ENCODE data around the gene RPL32.
A peak's percentile ranks its signal among the peaks of the same experiment; 100 is the strongest.
"Not testable (repeated sequence)": the region's sequence is repeated elsewhere in the genome, so short reads cannot be mapped to it uniquely, and the experiment has no call there.

The RPL32 gene

GRCh38 chr3:12868039-12869034 is 27.0 kb upstream of the RPL32 start:
- DNase-seq = peak; percentile 27

DNA sequence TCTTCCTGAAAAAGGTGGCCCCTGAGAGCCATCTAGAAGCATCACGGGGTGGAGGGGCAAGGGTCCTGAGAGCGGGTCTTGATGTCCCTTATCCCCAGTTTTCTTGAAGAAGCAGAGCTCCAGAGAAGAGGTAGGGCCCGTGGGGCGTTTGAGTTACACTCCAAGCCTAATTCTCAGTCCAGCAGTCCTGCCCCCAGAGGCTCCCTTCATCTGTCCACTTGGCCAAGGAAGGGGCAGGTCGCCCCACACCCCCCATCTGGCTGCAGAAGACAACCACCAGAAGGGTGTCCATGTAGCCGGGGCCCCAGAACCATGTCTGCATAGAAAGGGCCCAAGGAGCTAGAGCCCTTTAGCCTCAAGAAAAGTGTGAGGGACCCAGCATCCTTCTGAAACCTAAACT is 25.5 kb upstream of the RPL32 start:
- no peak for DNase-seq

- DNase-seq = no peak
Measured at GRCh38 chr3:12865271-12865670, 23.9 kb upstream of the RPL32 start.

DNA sequence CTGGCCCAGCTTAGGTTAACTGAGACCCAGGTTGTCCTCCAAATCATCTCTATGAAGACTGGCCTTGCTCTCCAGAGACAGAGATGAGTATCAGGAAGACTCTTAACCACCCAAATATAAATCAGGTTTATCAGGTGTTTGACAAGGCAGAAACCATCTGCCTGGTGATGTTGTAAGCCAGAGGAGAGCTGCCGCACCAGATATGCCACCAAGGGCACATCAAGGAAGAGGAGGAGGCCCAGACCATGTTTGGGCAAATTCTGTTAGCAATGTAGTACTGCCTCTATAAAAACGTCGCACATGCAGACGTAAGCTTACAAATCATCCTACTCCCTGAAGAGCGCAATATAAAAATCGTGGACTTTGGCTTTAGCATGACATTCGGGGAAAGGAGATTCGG is 21.0 kb upstream of the RPL32 start:
- DNase-seq = no peak

GRCh38 chr3:12861611-12862010 is 20.2 kb upstream of the RPL32 start:
- DNase-seq = no peak

DNA sequence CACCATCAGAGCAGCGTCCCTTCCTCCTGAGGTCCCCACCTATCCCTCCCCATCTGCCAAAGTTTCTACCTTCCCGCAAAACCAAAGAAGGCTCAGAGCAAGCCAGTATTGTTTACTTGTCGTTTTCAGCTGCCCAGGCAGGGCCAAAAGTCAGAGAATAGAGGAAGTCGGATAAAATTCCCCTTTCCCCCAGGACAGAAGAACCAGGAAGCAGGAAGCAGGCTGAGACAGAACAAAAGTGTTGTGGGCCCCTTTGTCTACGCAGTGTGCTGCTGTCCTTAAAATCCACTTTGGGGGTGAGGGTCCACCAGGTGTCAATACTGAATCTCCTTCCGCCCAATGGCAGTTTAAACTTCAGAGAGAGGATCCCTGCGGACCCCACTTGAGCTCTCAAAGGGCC is 18.5 kb upstream of the RPL32 start:
- DNase-seq = no peak

DNA sequence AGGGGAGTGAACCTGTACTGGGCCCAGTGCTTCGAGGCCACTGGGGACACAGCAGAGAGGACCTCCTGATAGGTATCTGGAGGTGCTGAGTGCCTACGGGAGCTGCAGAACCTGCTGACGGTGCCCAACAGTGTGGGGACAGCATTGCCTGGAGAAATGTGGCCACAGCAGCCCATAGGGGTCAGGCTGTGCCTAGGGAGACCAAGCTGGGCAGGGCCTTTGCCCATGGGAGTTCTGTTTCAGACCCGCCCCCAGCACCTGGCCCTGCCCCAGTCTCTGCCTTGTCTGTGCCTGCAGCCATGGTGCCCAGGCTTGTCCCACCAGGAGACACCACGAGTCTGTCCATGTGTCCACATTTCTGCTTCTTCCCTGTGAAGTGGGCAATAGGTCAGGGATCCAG is 15.3 kb upstream of the RPL32 start:
- no peak for DNase-seq

DNA sequence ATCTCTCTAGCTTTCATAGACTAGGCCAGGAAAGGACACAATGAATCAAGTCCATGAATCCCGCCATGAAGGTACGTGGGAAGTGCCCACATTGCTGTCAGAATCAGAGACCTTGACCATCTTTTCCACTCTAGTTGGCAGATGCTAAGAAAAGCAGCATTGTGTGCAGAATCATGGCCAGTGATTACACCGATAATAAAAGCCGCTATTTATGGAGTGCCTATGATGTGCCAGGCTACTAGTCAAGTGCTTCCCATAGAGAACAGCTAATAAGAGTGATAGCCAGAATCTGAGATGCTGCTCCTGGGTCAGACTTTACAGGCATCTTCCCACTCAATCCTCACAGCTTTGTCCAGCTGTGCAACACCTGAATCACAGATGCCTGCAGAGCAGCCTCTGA is 13.2 kb upstream of the RPL32 start:
- no peak for DNase-seq

DNA sequence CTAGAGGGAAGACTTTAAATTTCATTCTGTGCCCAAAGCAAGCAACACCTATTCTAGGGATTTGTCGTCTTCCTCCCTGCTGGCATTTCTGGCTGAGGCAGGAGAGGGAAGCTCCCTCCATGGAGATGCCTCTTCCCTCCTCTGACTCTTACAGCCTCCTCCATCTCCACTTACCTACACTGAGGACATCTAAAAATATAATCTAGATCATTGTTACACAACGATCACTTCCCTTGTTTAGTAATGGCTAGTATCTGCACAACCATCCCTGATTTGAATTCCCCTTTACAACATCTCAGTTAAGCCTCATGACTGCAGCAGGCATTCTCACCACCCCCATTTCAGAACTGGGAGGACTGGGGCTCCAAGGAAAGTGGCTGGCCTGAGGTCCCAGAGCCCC is 12.5 kb upstream of the RPL32 start:
- DNase-seq = not testable (repeated sequence)

DNA sequence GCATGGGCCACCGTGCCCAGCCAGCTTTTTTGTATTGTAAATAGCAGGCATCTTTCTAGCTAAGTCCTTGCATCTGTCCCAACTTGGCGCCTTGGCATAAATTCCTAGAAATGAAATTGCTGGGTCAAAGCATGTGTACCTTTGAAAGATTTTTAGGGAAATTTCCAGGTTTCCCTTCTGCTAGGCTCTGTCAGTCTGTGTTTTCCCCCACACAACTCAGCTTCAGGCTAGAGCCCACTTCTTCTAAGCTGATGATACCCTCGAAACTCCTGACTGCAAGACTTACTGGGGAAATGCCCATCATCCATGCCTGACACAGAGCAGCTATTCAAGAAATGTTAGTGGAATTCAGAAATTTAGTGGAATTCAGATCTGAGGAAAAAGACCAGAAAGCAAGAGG is 10.8 kb upstream of the RPL32 start:
- no peak for DNase-seq

DNA sequence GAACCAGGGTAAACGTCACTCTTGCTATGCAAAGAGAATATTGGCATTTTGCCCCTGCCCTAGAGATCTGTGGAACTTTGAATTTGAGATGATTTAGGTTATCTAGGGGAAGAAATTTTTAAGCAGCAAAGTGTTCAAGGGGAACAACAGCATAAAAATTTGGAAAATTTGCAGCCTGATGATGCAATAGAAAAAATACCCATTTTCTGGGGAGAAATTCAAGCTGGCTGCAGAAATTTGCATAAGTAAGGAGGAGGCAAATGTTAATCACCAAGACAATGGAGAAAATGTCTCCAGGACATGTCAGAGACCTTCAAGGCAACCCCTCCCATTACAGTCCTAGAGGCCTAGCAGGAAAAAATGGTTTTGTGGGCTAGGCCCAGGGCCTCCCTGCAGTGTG is 4.4 kb upstream of the RPL32 start:
- DNase-seq = no peak

GRCh38 chr3:12842469-12842868 is 1.1 kb upstream of the RPL32 start:
- no peak for DNase-seq

- no peak for DNase-seq
Measured at GRCh38 chr3:12841970-12842328, 584 bp upstream of the RPL32 start.

DNA sequence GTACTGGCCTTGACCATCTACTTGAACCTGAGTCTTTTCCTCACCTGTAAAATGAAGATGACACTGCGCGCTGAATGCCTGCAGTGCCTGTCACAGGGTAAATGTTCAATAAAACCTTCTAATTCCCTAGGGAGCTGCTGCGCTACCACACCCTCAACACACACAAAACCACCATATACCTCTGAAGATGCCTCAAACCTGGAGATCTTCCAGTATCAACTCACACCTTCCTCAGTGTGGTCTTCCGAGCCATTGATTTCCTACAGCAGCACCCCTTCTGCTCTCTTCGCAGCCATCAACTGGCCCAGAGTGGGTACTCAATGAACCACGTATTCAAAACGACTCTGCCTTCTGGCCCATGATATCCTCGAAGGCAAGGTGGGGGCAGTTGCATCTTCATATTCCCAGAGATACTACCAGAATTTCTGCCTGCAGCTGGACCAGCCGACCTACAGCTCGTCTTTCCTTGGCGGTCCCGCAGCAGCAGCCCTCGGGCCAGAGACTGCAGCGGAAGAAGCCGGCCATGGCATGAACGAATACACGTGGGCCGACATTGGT is 695 bp downstream of the RPL32 start:
- no peak for DNase-seq

- not testable (repeated sequence) for DNase-seq
Measured at GRCh38 chr3:12840148-12840547, 1.2 kb downstream of the RPL32 start.

DNA sequence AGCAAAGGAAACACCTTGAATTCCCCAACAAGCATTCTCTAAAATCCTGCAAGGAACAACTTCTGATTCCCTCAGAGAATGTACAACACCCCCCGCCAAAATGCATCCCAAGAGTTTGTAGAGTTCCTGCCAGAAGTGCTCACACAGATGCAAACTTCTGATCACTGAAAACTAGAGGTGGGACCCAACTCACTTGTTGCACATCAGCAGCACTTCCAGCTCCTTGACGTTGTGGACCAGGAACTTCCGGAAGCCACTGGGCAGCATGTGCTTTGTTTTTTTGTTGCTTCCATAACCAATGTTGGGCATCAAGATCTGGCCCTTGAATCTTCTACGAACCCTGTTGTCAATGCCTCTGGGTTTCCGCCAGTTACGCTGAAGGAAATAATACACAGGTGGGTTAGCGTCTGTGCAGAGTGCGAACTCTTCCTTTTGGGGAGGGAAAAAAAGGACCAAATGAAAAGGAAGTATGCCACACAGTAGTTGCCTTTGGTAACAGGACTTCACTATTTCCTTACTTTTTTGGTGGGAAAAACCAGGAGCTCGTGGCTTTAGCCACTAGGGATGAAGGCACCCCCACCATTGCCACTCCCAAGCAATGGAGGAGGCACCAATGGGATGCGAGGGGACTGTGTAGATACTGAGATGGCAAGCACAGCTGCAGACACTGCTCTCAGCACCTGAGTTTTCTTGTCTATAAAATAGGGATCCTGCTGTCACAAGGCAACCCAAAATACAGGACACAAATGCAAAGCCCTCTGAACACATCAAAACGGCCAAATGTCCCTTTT is 2.0 kb downstream of the RPL32 start:
- no peak for DNase-seq

DNA sequence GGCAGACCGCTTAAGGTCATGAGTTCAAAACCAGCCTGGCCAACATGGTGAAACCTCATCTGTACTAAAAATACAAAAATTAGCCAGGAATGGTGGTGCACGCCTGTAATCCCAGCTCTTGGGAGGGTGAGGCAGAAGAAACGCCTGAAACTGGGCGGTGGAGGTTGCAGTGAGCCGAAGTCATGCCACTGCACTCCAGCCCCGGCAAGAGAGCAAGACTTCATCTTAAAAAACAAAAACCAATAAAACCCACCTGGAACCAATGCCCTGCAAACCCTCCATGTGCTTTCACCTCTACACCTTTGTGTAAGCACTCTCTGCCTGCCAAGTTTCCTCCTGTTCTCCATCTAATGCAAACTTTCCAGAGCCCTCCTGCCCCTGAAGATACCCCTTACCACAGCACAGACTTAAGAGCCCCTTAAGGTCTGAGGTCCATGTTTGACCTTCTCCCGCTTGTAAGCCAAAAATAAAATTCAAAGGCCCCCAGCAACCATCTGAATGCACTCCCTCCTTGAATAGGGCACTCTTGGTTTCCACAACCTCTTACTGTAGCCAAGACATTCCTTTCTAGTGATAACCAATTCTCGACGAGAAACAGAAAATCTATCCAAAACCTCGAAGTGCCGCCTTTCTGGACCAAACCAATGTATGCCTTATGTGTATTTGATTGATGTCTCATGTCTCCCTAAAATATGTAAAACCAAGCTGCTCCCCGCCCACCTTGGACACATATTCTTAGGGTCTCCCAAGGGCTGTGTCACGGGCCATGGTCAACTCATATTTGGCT is 3.0 kb downstream of the RPL32 start:
- no peak for DNase-seq

DNA sequence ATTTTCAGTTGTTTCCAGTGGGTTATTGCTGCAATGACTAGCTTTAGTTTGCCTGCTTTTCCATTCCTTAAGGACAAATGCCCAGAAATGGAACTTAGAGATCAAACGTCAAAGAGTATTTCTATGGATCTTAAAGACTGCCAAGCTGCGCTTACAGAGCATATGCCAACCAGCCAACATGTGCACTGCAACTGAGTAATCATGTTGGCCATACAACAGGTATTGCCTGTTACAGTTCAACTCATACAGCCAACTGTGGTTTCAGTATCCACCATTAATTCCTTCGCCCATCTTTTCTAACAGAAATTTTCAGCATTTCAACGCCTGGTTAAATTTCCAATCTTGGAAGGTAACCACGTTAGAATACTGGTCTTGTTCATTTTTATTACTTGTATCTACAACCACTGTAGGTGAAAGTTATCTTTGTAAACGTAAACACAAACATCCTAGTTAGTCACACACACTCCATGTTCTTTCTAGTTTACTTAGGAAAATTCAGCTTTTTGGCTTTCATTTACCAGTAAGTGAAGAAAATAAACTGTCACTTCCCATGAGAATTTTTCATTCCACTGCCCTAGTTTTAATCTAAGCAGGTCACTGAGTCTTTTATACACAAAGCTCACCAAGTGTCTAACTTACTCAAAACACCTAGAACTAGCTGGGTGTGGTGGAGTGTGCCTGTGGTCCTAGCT is 3.9 kb downstream of the RPL32 start:
- DNase-seq = no peak

- no peak for DNase-seq
Measured at GRCh38 chr3:12835052-12835665, 6.2 kb downstream of the RPL32 start.

DNA sequence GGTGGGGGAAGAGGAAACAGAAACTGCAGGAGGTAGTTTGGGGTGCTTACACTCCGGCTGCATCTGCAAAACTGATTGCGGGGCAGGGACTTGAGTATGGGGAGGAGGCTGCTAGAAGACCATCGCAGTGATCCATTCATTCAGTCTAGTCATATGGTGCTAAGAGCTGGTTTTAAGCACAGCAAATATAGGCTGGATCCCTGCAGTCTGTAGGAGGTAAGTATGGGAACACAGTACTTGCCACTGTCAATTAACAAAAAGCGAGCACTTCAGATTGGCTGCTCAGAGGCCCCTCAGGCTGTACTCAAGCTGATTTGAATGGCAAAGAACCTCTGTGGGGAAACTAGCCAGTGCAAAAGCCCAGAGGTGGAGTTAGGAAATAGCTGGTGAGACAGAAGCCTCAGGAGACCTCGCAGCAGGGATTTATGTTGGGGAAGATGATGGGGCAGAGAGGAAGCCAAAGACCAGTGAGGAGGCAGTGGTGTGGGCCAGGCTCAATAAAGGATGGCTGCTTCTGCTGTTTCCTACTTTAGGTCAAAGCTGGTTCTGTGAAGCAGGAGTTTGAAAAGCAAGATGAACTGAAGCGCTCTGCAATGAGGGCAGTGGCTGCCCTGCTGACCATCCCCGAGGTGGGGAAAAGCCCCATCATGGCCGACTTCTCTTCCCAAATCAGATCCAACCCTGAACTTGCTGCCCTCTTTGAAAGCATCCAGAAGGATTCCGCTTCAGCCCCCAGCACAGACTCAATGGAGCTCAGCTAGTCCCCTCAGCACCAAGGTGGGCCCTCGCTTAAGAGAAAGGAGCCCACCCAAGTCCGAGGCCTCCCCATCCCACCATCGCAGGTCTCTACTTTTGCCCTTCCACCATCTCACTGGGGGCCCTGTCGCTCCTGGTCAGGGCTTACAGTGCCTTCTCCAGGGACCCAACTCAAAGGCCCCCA is 7.9 kb downstream of the RPL32 start:
- DNase-seq = no peak
